IPS-15b (cell line): ENCODE results near the gene XIRP1.
A peak's percentile ranks its signal among the peaks of the same experiment; 100 is the strongest.
"Not testable (repeated sequence)": the region's sequence is repeated elsewhere in the genome, so short reads cannot be mapped to it uniquely, and the experiment has no call there.

ENCODE experiments used
- H3K27me3 ChIP-seq: one replicate; pipeline ENCODE4 v1.6.1; 2013; ENCODE audit warnings: low read length; ENCODE audit not compliant: control insufficient read depth, insufficient read depth
- H3K36me3 ChIP-seq: one replicate; pipeline ENCODE4 v1.6.1; 2013; ENCODE audit warnings: low read length; ENCODE audit not compliant: control insufficient read depth, insufficient read depth
- H3K4me1 ChIP-seq: one replicate; pipeline ENCODE4 v1.6.1; 2013; ENCODE audit warnings: mild to moderate bottlenecking, low read length; ENCODE audit not compliant: control insufficient read depth, insufficient read depth
- H3K4me3 ChIP-seq: one replicate; pipeline ENCODE4 v1.5.1; 2013; ENCODE audit warnings: low read depth, low read length
- H3K9ac ChIP-seq: one replicate; pipeline ENCODE4 v1.6.1; 2013; ENCODE audit warnings: low read depth, mild to moderate bottlenecking, low read length
- H3K9me3 ChIP-seq: one replicate; pipeline ENCODE4 v1.6.1; 2013; ENCODE audit warnings: mild to moderate bottlenecking, low read length; ENCODE audit not compliant: control insufficient read depth, insufficient read depth

The XIRP1 gene

GRCh38 chr3:39183211-39184080 lies 8.9 kb downstream of the XIRP1 start:
- Histone ChIP-seq H3K4me1 (peaks cover 17% of the 10 kb centered on the region), H3K9me3 (no peaks in the 10 kb centered on the region)

GRCh38 chr3:39181408-39182335 lies 10.7 kb downstream of the XIRP1 start:
- Histone ChIP-seq H3K4me1 (peaks cover 24% of the 10 kb centered on the region), H3K9ac (no peak overlapping the region), H3K9me3 (no peaks in the 10 kb centered on the region), H3K27me3 (peaks cover 20% of the 10 kb centered on the region), H3K36me3 (no peaks in the 10 kb centered on the region), H3K4me3 (peak overlapping the region; percentile 67)

More at GRCh38 chr3:39183211-39184080, 8.9 kb downstream of the XIRP1 start:
- Histone ChIP-seq H3K36me3 (no peaks in the 10 kb centered on the region), H3K4me3 (no peak overlapping the region), H3K9ac (no peak overlapping the region), H3K27me3 (peaks cover 19% of the 10 kb centered on the region)

GRCh38 chr3:39180546-39181346 lies 11.6 kb downstream of the XIRP1 start:
- Histone ChIP-seq H3K9ac (no peak overlapping the region), H3K4me3 (peak overlapping the region; percentile 67), H3K9me3 (no peaks in the 10 kb centered on the region), H3K27me3 (peaks cover 20% of the 10 kb centered on the region), H3K36me3 (no peaks in the 10 kb centered on the region), H3K4me1 (peaks cover 24% of the 10 kb centered on the region)

GRCh38 chr3:39180183-39180545 lies 12.2 kb downstream of the XIRP1 start:
- Histone ChIP-seq H3K4me3 (peak overlapping the region; percentile 67), H3K9ac (no peak overlapping the region), H3K27me3 (peaks cover 20% of the 10 kb centered on the region), H3K36me3 (no peaks in the 10 kb centered on the region), H3K9me3 (no peaks in the 10 kb centered on the region), H3K4me1 (peaks cover 24% of the 10 kb centered on the region)

- Histone ChIP-seq H3K9ac (peak overlapping the region; percentile 65), H3K4me3 (peak overlapping the region; percentile 69)
Observed at GRCh38 chr3:39178553-39178952, 13.8 kb downstream of the XIRP1 start.

GRCh38 chr3:39177708-39178332 lies 14.6 kb downstream of the XIRP1 start:
- Histone ChIP-seq H3K27me3 (peaks cover 20% of the 10 kb centered on the region), H3K4me3 (peak overlapping the region; percentile 69), H3K9me3 (no peaks in the 10 kb centered on the region), H3K9ac (peak overlapping the region; percentile 65), H3K4me1 (peaks cover 24% of the 10 kb centered on the region), H3K36me3 (no peaks in the 10 kb centered on the region)

More at GRCh38 chr3:39178553-39178952, 13.8 kb downstream of the XIRP1 start:
- H3K27me3 ChIP-seq = peaks cover 20% of the 10 kb centered on the region
- H3K36me3 ChIP-seq = no peaks in the 10 kb centered on the region
- H3K4me1 ChIP-seq = peaks cover 24% of the 10 kb centered on the region
- H3K9me3 ChIP-seq = no peaks in the 10 kb centered on the region

GRCh38 chr3:39176025-39176714 lies 16.2 kb downstream of the XIRP1 start:
- Histone ChIP-seq H3K4me3 (no peak overlapping the region), H3K9ac (no peak overlapping the region), H3K27me3 (peaks cover 20% of the 10 kb centered on the region), H3K36me3 (no peaks in the 10 kb centered on the region), H3K4me1 (peaks cover 22% of the 10 kb centered on the region), H3K9me3 (no peaks in the 10 kb centered on the region)

GRCh38 chr3:39173318-39174125 lies 18.9 kb downstream of the XIRP1 start:
- H3K9me3 ChIP-seq = no peaks in the 10 kb centered on the region
- H3K36me3 ChIP-seq = no peaks in the 10 kb centered on the region
- peaks cover 8% of the 10 kb centered on the region for H3K4me1 ChIP-seq
- no peak overlapping the region for H3K4me3 ChIP-seq
- H3K9ac ChIP-seq = no peak overlapping the region
- H3K27me3 ChIP-seq = peaks cover 1% of the 10 kb centered on the region

- H3K36me3 ChIP-seq = no peaks in the 10 kb centered on the region
- no peak overlapping the region for H3K4me3 ChIP-seq
- H3K4me1 ChIP-seq = no peaks in the 10 kb centered on the region
- no peaks in the 10 kb centered on the region for H3K27me3 ChIP-seq
- no peaks in the 10 kb centered on the region for H3K9me3 ChIP-seq
- no peak overlapping the region for H3K9ac ChIP-seq
Observed at GRCh38 chr3:39171860-39172259, 20.5 kb downstream of the XIRP1 start.

GRCh38 chr3:39170877-39171276 lies 21.5 kb downstream of the XIRP1 start:
- H3K9me3 ChIP-seq, H3K4me3 ChIP-seq, H3K9ac ChIP-seq, H3K36me3 ChIP-seq, H3K27me3 ChIP-seq, H3K4me1 ChIP-seq: not testable (repeated sequence)
